Mucosa of descending colon (tissue), 3 donors: ENCODE data around the gene MKRN2OS. TPM values are rescaled to one million over a fixed set of nuclear protein-coding genes. Genes with fewer than 3 reads are reported as not detected.

Source experiments
- ATAC-seq: fragments of 200-7000 bp; cut with Tn5 transposase; one replicate; pipeline ENCODE4 v1.9.1; 2020; ENCODE audit warnings: mild to moderate bottlenecking, moderate library complexity
- DNase-seq, 3 donors: peaks; one replicate each; pipeline ENCODE4 v3.0.0-alpha.2; 2020
- H3K36me3 ChIP-seq: fragments of 200-600 bp; one replicate; pipeline ENCODE4 v1.8.0; 2021; ENCODE audit warnings: low read depth, mild to moderate bottlenecking
- H3K4me1 ChIP-seq: fragments of 200-600 bp; one replicate; pipeline ENCODE4 v1.8.0; 2021; ENCODE audit warnings: low read depth, mild to moderate bottlenecking
- H3K4me3 ChIP-seq: fragments of 200-600 bp; one replicate; pipeline ENCODE4 v1.8.0; 2021; ENCODE audit warnings: mild to moderate bottlenecking
- H3K9me3 ChIP-seq: fragments of 200-600 bp; one replicate; pipeline ENCODE4 v1.8.0; 2021; ENCODE audit warnings: mild to moderate bottlenecking
- intact Hi-C, 2 donors: fragments of 100-400 bp; cut with DNase I in 1 of 2; cut with micrococcal nuclease in 1 of 2; formaldehyde crosslinking; loops; one replicate each; pipeline versions ENCODE4 v1.11.0 to v1.11.1; 2022; cut with DNase I, micrococcal nuclease
- total RNA-seq, 3 donors: library from RNA; stranded (reverse); fragmentation: NEBNext Ultra II Directional in 2 of 3; extraction: Animal tissue kit (Norgen Biotek cat#: 25700) in 2 of 3; gene quantifications; one replicate each; pipeline versions ENCODE4 v1.2.1 to v1.2.4, GENCODE V29; 2021 to 2023
- TF ChIP-seq, protein P1 (sequence below): fragments of 200-600 bp; IDR thresholded peaks from one replicate; pipeline ENCODE4 v1.8.0; 2022; ENCODE audit warnings: antibody characterized with exemption, mild to moderate bottlenecking
- donor health status: DM: no; HTN: no; CAD: no; lungs with moderate emphysema.
- donor health status: DM: no; HTN: no; CAD: no.
- donor health status: DM: no; HTN: yes; CAD: no.

MKRN2OS gene
- total RNA-seq, 3 donors from 2014 or later = 2.2 to 8.2 (median 5.3) TPM

DNA sequence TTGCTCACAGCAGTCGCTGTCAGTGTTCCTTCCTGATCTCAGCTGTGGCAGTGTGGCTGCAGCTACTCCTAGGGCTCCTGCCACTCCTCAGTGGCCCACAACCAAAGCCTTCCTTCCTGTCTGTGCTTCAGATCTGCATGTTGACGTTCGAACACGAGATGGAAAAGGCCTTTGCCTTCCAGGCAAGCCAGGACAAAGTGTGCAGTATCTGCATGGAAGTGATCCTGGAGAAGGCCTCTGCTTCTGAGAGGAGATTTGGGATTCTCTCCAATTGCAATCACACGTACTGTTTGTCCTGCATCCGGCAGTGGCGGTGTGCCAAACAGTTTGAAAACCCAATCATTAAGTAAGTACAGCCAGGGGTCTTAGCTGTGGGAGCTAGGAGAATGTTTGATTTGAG, 29.4 kb upstream of the MKRN2OS start:
- Histone ChIP-seq H3K4me3 (no peak overlapping the region), H3K9me3 (no peaks in the 10 kb centered on the region), H3K36me3 (peaks cover 12% of the 10 kb centered on the region), H3K4me1 (no peaks in the 10 kb centered on the region)
- DNase-seq = no peak
- TF ChIP-seq, protein P1, sequence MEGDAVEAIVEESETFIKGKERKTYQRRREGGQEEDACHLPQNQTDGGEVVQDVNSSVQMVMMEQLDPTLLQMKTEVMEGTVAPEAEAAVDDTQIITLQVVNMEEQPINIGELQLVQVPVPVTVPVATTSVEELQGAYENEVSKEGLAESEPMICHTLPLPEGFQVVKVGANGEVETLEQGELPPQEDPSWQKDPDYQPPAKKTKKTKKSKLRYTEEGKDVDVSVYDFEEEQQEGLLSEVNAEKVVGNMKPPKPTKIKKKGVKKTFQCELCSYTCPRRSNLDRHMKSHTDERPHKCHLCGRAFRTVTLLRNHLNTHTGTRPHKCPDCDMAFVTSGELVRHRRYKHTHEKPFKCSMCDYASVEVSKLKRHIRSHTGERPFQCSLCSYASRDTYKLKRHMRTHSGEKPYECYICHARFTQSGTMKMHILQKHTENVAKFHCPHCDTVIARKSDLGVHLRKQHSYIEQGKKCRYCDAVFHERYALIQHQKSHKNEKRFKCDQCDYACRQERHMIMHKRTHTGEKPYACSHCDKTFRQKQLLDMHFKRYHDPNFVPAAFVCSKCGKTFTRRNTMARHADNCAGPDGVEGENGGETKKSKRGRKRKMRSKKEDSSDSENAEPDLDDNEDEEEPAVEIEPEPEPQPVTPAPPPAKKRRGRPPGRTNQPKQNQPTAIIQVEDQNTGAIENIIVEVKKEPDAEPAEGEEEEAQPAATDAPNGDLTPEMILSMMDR = no peak
- ATAC-seq = no peak
- intact Hi-C loops = no loop called here

DNA sequence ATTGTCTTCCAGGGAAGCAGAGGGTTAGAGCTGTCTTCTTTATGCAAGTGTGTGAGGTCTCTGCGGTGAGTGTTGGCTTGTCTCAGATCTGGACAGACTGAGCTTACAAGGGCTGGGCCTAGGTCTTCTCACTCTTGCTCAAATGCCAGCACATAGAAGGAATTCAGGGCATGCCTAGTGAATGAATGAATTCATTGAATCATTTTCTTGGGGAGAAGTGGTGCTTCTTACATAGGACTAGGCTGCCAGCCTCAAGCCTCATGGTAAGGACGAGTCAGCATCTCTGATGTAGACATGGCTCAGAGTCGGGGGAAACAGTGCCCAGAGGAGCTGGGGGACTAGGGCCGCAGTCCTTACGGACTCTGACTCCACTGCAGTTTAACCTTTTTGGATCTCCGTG, 28.8 kb upstream of the MKRN2OS start:
- TF ChIP-seq, protein P1 = no peak
- ATAC-seq (no peak), DNase-seq (no peak)
- H3K4me1 ChIP-seq = no peaks in the 10 kb centered on the region
- intact Hi-C loops = no loop called here
- no peak overlapping the region for H3K4me3 ChIP-seq
- H3K36me3 ChIP-seq = peaks cover 12% of the 10 kb centered on the region
- no peaks in the 10 kb centered on the region for H3K9me3 ChIP-seq

DNA sequence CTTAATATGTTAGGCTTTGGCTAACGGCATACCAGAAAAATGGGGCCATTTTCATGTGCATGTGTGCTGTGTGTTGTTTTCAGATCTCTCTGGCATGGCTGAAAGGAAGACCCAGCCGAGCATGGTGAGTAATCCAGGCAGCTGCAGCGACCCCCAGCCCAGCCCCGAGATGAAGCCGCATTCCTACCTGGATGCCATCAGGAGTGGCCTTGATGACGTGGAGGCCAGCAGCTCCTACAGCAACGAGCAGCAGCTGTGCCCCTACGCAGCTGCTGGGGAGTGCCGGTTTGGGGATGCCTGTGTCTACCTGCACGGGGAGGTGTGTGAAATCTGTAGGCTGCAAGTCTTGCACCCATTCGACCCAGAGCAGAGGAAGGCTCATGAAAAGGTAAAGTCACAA, 26.7 kb upstream of the MKRN2OS start:
- no peak overlapping the region for H3K4me3 ChIP-seq
- peaks cover 12% of the 10 kb centered on the region for H3K36me3 ChIP-seq
- H3K9me3 ChIP-seq = no peaks in the 10 kb centered on the region
- no peak for ATAC-seq
- no peak for DNase-seq
- H3K4me1 ChIP-seq = no peaks in the 10 kb centered on the region
- intact Hi-C loops = no loop called here
- TF ChIP-seq, protein P1 = no peak

DNA sequence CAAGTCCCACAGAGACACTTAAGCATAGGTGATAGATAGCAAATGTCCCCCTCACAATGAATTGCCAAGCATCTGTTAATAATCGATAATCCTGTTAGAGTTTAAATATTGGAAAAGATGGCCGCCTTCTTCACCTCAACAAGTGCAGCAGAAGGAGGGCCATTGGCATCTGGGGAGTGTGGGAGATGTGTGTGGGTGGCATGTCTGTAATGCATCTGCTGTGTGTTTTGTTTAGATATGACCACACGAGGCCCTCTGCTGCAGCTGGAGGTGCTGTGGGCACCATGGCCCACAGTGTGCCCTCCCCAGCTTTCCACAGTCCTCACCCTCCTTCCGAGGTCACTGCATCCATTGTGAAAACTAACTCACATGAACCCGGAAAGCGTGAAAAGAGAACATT, 24.5 kb upstream of the MKRN2OS start:
- TF ChIP-seq, protein P1 = no peak
- Histone ChIP-seq H3K36me3 (peaks cover 12% of the 10 kb centered on the region), H3K9me3 (no peaks in the 10 kb centered on the region), H3K4me1 (no peaks in the 10 kb centered on the region), H3K4me3 (no peak overlapping the region)
- ATAC-seq (no peak), DNase-seq (no peak)
- intact Hi-C loops = no loop called here

DNA sequence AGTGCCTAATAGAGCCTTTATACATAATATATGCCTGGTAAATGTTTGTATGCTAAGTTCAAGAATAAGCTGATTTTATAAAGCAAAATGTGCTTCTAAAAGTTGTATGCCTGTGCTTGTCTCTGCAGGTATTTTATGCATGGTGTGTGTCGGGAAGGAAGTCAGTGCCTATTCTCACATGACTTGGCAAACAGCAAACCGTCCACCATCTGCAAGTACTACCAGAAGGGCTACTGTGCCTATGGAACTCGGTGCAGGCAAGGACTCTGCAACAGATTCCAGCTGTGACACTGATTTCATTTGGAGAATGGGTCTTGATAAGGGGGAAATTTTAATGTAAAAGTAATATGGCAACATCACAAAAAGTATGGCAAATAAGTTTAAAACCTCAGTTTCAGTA, 23.4 kb upstream of the MKRN2OS start:
- no peaks in the 10 kb centered on the region for H3K4me1 ChIP-seq
- H3K9me3 ChIP-seq = no peaks in the 10 kb centered on the region
- DNase-seq = no peak
- peaks cover 12% of the 10 kb centered on the region for H3K36me3 ChIP-seq
- no peak overlapping the region for H3K4me3 ChIP-seq
- TF ChIP-seq, protein P1 = no peak
- no peak for ATAC-seq
- intact Hi-C loops = no loop called here

DNA sequence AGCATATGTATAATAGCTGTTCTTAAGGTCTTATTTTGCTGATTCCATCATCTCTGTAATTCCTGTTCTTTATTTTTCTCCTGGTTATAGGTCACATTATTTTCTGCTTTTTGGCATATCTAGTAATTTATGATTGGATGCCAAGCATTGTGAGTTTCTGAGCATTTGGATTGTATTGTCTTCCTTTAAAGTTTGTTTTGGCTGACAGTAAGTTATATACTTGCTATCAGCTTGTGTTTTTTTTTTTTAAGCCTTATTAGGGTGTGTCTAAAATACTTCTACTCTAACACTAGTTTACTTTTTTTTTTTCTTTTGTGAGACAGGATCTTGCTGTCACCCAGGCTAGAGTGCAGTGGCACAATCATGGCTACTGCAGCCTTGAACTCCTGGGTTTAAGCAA, 21.7 kb upstream of the MKRN2OS start:
- no peak for ATAC-seq
- intact Hi-C loops = no loop called here
- Histone ChIP-seq H3K4me1 (no peaks in the 10 kb centered on the region), H3K36me3 (peaks cover 7% of the 10 kb centered on the region), H3K4me3 (no peak overlapping the region), H3K9me3 (no peaks in the 10 kb centered on the region)
- DNase-seq = no peak
- TF ChIP-seq, protein P1 = no peak
